GM23338 (cell line): ENCODE results near the gene AQP1. TPM values are rescaled to one million over a fixed set of nuclear protein-coding genes. Genes with fewer than 3 reads are reported as not detected.

Experiments
- CREB1 ChIP-seq: fragments of 250-450 bp; sonication (Bioruptor Pico); IDR thresholded peaks from 2 replicates; pipeline ENCODE4 v1.5.0; 2020; ENCODE audit warnings: low read depth, mild to moderate bottlenecking, moderate library complexity
- EZH2 ChIP-seq: fragments of 200-600 bp; sonication (generic); IDR thresholded peaks from one replicate; pipeline ENCODE4 v1.8.0; 2017; ENCODE audit warnings: antibody characterized with exemption, mild to moderate bottlenecking, low read depth; ENCODE audit not compliant: unreplicated experiment
- EZH2phosphoT487 ChIP-seq: fragments of 200-600 bp; sonication (generic); IDR thresholded peaks from one replicate; pipeline ENCODE4 v1.8.1; 2018; ENCODE audit warnings: antibody characterized with exemption; ENCODE audit not compliant: unreplicated experiment
- JUNB ChIP-seq: IDR thresholded peaks from one replicate; pipeline ENCODE4 v1.6.1; 2016; ENCODE audit warnings: antibody characterized with exemption; ENCODE audit not compliant: unreplicated experiment
- NANOG ChIP-seq: IDR thresholded peaks from 2 replicates; pipeline ENCODE4 v1.6.1; 2016; ENCODE audit warnings: antibody characterized with exemption, borderline replicate concordance
- POLR2AphosphoS5 ChIP-seq: IDR thresholded peaks from 2 replicates; pipeline ENCODE4 v1.6.1; 2016; ENCODE audit warnings: antibody characterized with exemption, low read depth
- STAT1 ChIP-seq: IDR thresholded peaks from one replicate; pipeline ENCODE4 v1.6.1; 2016; ENCODE audit warnings: antibody characterized with exemption; ENCODE audit not compliant: unreplicated experiment
- ZNF114 ChIP-seq: fragments of 250-450 bp; sonication (Bioruptor Pico); IDR thresholded peaks from 2 replicates; pipeline ENCODE4 v1.5.0; 2020; ENCODE audit warnings: mild to moderate bottlenecking, moderate library complexity
- ZNF331 ChIP-seq: fragments of 250-450 bp; sonication (Bioruptor Pico); IDR thresholded peaks from 2 replicates; pipeline ENCODE4 v1.5.0; 2020; ENCODE audit warnings: low read depth, mild to moderate bottlenecking, moderate library complexity
- ZNF462 ChIP-seq: fragments of 250-450 bp; sonication (Bioruptor Pico); IDR thresholded peaks from 2 replicates; pipeline ENCODE4 v1.5.0; 2020; ENCODE audit warnings: mild to moderate bottlenecking, moderate library complexity
- polyA plus RNA-seq: library from polyadenylated mRNA; unstranded; fragments of >200 nt; fragmentation: Nextera tagmentation; extraction: Ambion mirVana; gene quantifications from 2 replicates; pipeline ENCODE4 v1.2.1, GENCODE V29; 2016
- total RNA-seq: library from RNA; depleted of rRNA; stranded (reverse); fragments of >200 nt; shearing (Covaris generic); gene quantifications from 2 replicates; pipeline ENCODE4 v1.2.3, GENCODE V29; 2014
- TF ChIP-seq, protein P1 (sequence below), 2 experiments: fragments of 200-600 bp in 1 of 2; sonication (generic) in 1 of 2; conservative IDR thresholded peaks; 2 replicates each; pipeline versions ENCODE4 v1.5.1 to v1.6.1; 2016 to 2017; ENCODE audit warnings: antibody characterized with exemption in 2 of 2, low read depth in 2 of 2, mild to moderate bottlenecking in 2 of 2, moderate library complexity in 1 of 2
- TF ChIP-seq, protein P2 (sequence below): IDR thresholded peaks from 2 replicates; pipeline ENCODE4 v1.6.1; 2016; ENCODE audit warnings: antibody characterized with exemption

The AQP1 gene
- total and polyA plus RNA-seq, 2 experiments from 2014 or later, result 0.28 TPM; not detected in 1

- TF ChIP-seq ZNF462 (CRISPR knock-in tag), result no peak
- no peak for TF ChIP-seq ZNF114 (CRISPR knock-in tag)
- no peak for TF ChIP-seq ZNF331
- TF ChIP-seq POLR2AphosphoS5, result no peak
- no peak for TF ChIP-seq JUNB
- TF ChIP-seq, protein P1, sequence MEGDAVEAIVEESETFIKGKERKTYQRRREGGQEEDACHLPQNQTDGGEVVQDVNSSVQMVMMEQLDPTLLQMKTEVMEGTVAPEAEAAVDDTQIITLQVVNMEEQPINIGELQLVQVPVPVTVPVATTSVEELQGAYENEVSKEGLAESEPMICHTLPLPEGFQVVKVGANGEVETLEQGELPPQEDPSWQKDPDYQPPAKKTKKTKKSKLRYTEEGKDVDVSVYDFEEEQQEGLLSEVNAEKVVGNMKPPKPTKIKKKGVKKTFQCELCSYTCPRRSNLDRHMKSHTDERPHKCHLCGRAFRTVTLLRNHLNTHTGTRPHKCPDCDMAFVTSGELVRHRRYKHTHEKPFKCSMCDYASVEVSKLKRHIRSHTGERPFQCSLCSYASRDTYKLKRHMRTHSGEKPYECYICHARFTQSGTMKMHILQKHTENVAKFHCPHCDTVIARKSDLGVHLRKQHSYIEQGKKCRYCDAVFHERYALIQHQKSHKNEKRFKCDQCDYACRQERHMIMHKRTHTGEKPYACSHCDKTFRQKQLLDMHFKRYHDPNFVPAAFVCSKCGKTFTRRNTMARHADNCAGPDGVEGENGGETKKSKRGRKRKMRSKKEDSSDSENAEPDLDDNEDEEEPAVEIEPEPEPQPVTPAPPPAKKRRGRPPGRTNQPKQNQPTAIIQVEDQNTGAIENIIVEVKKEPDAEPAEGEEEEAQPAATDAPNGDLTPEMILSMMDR (conservative IDR thresholded peaks at IDR 0.05; ENCODE audit: low read depth in 2 of 2), result no peak
- no peak for TF ChIP-seq EZH2phosphoT487
- no peak for TF ChIP-seq EZH2
- TF ChIP-seq CREB1, result no peak
- TF ChIP-seq, protein P2, sequence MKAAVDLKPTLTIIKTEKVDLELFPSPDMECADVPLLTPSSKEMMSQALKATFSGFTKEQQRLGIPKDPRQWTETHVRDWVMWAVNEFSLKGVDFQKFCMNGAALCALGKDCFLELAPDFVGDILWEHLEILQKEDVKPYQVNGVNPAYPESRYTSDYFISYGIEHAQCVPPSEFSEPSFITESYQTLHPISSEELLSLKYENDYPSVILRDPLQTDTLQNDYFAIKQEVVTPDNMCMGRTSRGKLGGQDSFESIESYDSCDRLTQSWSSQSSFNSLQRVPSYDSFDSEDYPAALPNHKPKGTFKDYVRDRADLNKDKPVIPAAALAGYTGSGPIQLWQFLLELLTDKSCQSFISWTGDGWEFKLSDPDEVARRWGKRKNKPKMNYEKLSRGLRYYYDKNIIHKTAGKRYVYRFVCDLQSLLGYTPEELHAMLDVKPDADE, result no peak
- no peak for TF ChIP-seq STAT1
- TF ChIP-seq NANOG, result no peak
Measured at GRCh38 chr7:30950197-30950596, 38.5 kb downstream of the AQP1 start (continued).
